SK-N-SH (cell line): ENCODE data around the gene JMJD4. TPM values are rescaled to one million over a fixed set of nuclear protein-coding genes. Genes with fewer than 3 reads are reported as not detected.

ENCODE experiments used
- CTCF ChIA-PET: fragments of 300-600, 350-600 bp; formaldehyde crosslinking; extraction: SDS; loops from one replicate; lab custom pipeline; 2021; lab: Yijun Ruan, JAX
- POLR2A ChIA-PET: fragments of 350-600 bp; sonication (Branson Sonifier 250); formaldehyde crosslinking; extraction: SDS; loops from one replicate; lab custom pipeline; 2020; ENCODE audit warnings: antibody characterized with exemption, inconsistent platforms; lab: Yijun Ruan, JAX
- DNase-seq: peaks from one replicate; pipeline ENCODE4 v3.0.0; 2012
- H2AFZ ChIP-seq: fragments of 200-600 bp; sonication (generic); 2 replicates; pipeline ENCODE4 v1.8.1; 2016; ENCODE audit warnings: antibody characterized with exemption, mild to moderate bottlenecking, low read depth
- H3F3A ChIP-seq: fragments of 200-600 bp; sonication (generic); replicated peaks from 2 replicates; pipeline ENCODE3; 2016; ENCODE audit warnings: antibody characterized with exemption, mild to moderate bottlenecking; ENCODE audit not compliant: insufficient read depth
- H3K27ac ChIP-seq, 2 experiments: fragments of 200-500 bp in 1 of 2; fragments of 200-600 bp in 1 of 2; sonication (Bioruptor generic) in 1 of 2; sonication (generic), shearing (Covaris generic) in 1 of 2; 2 replicates each; pipeline versions ENCODE4 v1.5.1 to v1.6.1; 2014 to 2016; ENCODE audit warnings: low read depth in 2 of 2, inconsistent platforms in 1 of 2, low read length in 1 of 2, mild to moderate bottlenecking in 1 of 2, mixed read lengths in 1 of 2
- H3K27me3 ChIP-seq: fragments of 200-600 bp; sonication (generic), shearing (Covaris generic); 2 replicates; pipeline ENCODE4 v1.6.1; 2016; ENCODE audit warnings: mixed run types; ENCODE audit not compliant: insufficient read depth
- H3K36me3 ChIP-seq, 2 experiments: fragments of 200-500 bp in 1 of 2; fragments of 200-600 bp in 1 of 2; sonication (Bioruptor generic) in 1 of 2; sonication (generic) in 1 of 2; replicated peaks in 1 of 2; 2 replicates each; pipeline versions ENCODE3 to v1.5.1; 2014 to 2016; ENCODE audit warnings: low read length in 1 of 2, mild to moderate bottlenecking in 1 of 2; ENCODE audit not compliant: insufficient read depth in 2 of 2, control insufficient read depth in 1 of 2
- H3K4me1 ChIP-seq, 2 experiments: fragments of 200-500 bp in 1 of 2; fragments of 200-600 bp in 1 of 2; sonication (Bioruptor generic) in 1 of 2; sonication (generic), shearing (Covaris generic) in 1 of 2; 2 replicates each; pipeline versions ENCODE4 v1.5.1 to v1.6.1; 2014 to 2016; ENCODE audit warnings: low read depth in 1 of 2, low read length in 1 of 2, mixed run types in 1 of 2; ENCODE audit not compliant: insufficient read depth in 2 of 2, control insufficient read depth in 1 of 2
- H3K4me2 ChIP-seq: fragments of 200-600 bp; sonication (generic), shearing (Covaris generic); 2 replicates; pipeline ENCODE4 v1.6.1; 2017; ENCODE audit warnings: mixed run types
- H3K4me3 ChIP-seq, 2 experiments: fragments of 200-500 bp in 1 of 2; fragments of 200-600 bp in 1 of 2; sonication (Bioruptor generic) in 1 of 2; sonication (generic), shearing (Covaris generic) in 1 of 2; 2 replicates each; pipeline versions ENCODE4 v1.5.1 to v1.8.1; 2014 to 2016; ENCODE audit warnings: low read depth in 2 of 2, inconsistent platforms in 1 of 2, low read length in 1 of 2, mild to moderate bottlenecking in 1 of 2, mixed read lengths in 1 of 2, moderate library complexity in 1 of 2
- H3K79me2 ChIP-seq: fragments of 200-600 bp; sonication (generic); 2 replicates; pipeline ENCODE4 v1.8.1; 2017; ENCODE audit warnings: mild to moderate bottlenecking; ENCODE audit not compliant: insufficient read depth
- H3K9ac ChIP-seq: fragments of 200-600 bp; sonication (generic); 2 replicates; pipeline ENCODE4 v1.6.1; 2017; ENCODE audit warnings: mixed run types
- H3K9me2 ChIP-seq: fragments of 200-600 bp; sonication (generic); 2 replicates; pipeline ENCODE4 v1.6.1; 2017; ENCODE audit warnings: mixed run types
- H3K9me3 ChIP-seq: fragments of 200-600 bp; sonication (generic); 2 replicates; pipeline ENCODE4 v1.6.1; 2017; ENCODE audit warnings: mixed run types, mild to moderate bottlenecking, moderate library complexity
- H4K20me1 ChIP-seq: fragments of 200-600 bp; sonication (generic); 2 replicates; pipeline ENCODE4 v1.6.1; 2017; ENCODE audit warnings: mild to moderate bottlenecking, mixed run types; ENCODE audit not compliant: insufficient read depth
- CHD2 ChIP-seq: fragments of 150-350 bp; IDR thresholded peaks from 2 replicates; pipeline ENCODE4 v1.6.1; 2018; ENCODE audit warnings: low read length; ENCODE audit not compliant: partially characterized antibody
- ELF1 ChIP-seq: IDR thresholded peaks from 2 replicates; pipeline ENCODE4 v1.4.0; 2012
- EZH2phosphoT487 ChIP-seq: fragments of 200-600 bp; sonication (generic); IDR thresholded peaks from 2 replicates; pipeline ENCODE4 v1.6.1; 2017; ENCODE audit warnings: low read depth, mixed run types, mild to moderate bottlenecking, antibody characterized with exemption, moderate library complexity, borderline replicate concordance
- FOXJ3 ChIP-seq: sonication (generic); formaldehyde crosslinking; IDR thresholded peaks from 2 replicates; pipeline ENCODE4 v1.5.1; 2020; ENCODE audit warnings: mild to moderate bottlenecking, missing genetic modification reagents
- FOXM1 ChIP-seq: IDR thresholded peaks from 2 replicates; pipeline ENCODE4 v1.4.0; 2012; ENCODE audit warnings: low read depth, mild to moderate bottlenecking
- GABPA ChIP-seq: IDR thresholded peaks from 2 replicates; pipeline ENCODE4 v1.4.0; 2012; ENCODE audit warnings: low read depth, mild to moderate bottlenecking
- IRF3 ChIP-seq: fragments of 150-350 bp; IDR thresholded peaks from 2 replicates; pipeline ENCODE4 v1.6.1; 2016; ENCODE audit warnings: mild to moderate bottlenecking, low read depth, low read length
- JUND ChIP-seq: IDR thresholded peaks from 2 replicates; pipeline ENCODE4 v1.4.0; 2012
- MXI1 ChIP-seq: IDR thresholded peaks from 2 replicates; pipeline ENCODE4 v1.6.1; 2012; ENCODE audit warnings: mild to moderate bottlenecking, low read depth, low read length, improper control_type of control experiment
- NFIC ChIP-seq: IDR thresholded peaks from 2 replicates; pipeline ENCODE4 v1.4.0; 2012; ENCODE audit warnings: borderline replicate concordance
- NRF1 ChIP-seq: IDR thresholded peaks from 2 replicates; pipeline ENCODE4 v1.6.1; 2012; ENCODE audit warnings: low read depth, mild to moderate bottlenecking, low read length
- PBX3 ChIP-seq: IDR thresholded peaks from 2 replicates; pipeline ENCODE4; 2012
- POLR2AphosphoS5 ChIP-seq: IDR thresholded peaks from 2 replicates; pipeline ENCODE4 v1.6.1; 2012; ENCODE audit warnings: low read depth, low read length
- RAD21 ChIP-seq: IDR thresholded peaks from 2 replicates; pipeline ENCODE4 v1.6.1; 2012; ENCODE audit warnings: mild to moderate bottlenecking, low read length
- REST ChIP-seq: IDR thresholded peaks from 2 replicates; pipeline ENCODE4 v1.6.1; 2012; ENCODE audit warnings: mild to moderate bottlenecking, low read depth, low read length, moderate library complexity
- RFX5 ChIP-seq: IDR thresholded peaks from 2 replicates; pipeline ENCODE4 v1.6.1; 2012; ENCODE audit warnings: mild to moderate bottlenecking, improper control_type of control experiment, low read length
- RXRA ChIP-seq: IDR thresholded peaks from 2 replicates; pipeline ENCODE4 v1.4.0; 2012; ENCODE audit warnings: low read depth, mild to moderate bottlenecking, borderline replicate concordance
- SMC3 ChIP-seq: IDR thresholded peaks from 2 replicates; pipeline ENCODE4 v1.6.1; 2012; ENCODE audit warnings: low read depth, low read length, improper control_type of control experiment
- TCF12 ChIP-seq: IDR thresholded peaks from 2 replicates; pipeline ENCODE4 v1.4.0; 2012
- USF2 ChIP-seq: fragments of 150-350 bp; IDR thresholded peaks from 2 replicates; pipeline ENCODE4 v1.6.1; 2017; ENCODE audit warnings: antibody characterized with exemption, low read length, low read depth, borderline replicate concordance
- YY1 ChIP-seq: IDR thresholded peaks from 2 replicates; pipeline ENCODE4 v1.4.0; 2012; ENCODE audit warnings: low read depth, mild to moderate bottlenecking
- WGBS: methylation state at CpG from one replicate; pipeline ENCODE4 v1.1.6; 2017; ENCODE audit warnings: low lambda C conversion rate; 5-methylcytosine and 5-hydroxymethylcytosine counted together
- polyA plus RNA-seq, 3 experiments: library from polyadenylated mRNA; depleted of rRNA; stranded (reverse); fragments of >200 nt; gene quantifications; 2 replicates each; pipeline ENCODE4 v1.2.3, GENCODE V29; 2012

The JMJD4 gene
- polyA plus RNA-seq, 1 of the 3 experiments (the other 2 are of a cell fraction), result 15.0 TPM

- no peaks in the 10 kb centered on the region for H3K27me3 ChIP-seq
- no peak overlapping the region for H3K9ac ChIP-seq
- no peak overlapping the region for H3K4me3 ChIP-seq
- H3K4me2 ChIP-seq, result no peak overlapping the region
- no peaks in the 10 kb centered on the region for H3K9me2 ChIP-seq
- H3K9me3 ChIP-seq, result no peaks in the 10 kb centered on the region
- DNase-seq, result no peak
- H4K20me1 ChIP-seq, result peaks cover 19% of the 10 kb centered on the region
- H3K36me3 ChIP-seq, result peaks cover 20 to 55% of the 10 kb centered on the region in 2 experiments
- TF ChIP-seq NFIC (no peak), RFX5 (no peak), USF2 (no peak)
- TF ChIP-seq, all 33 proteins: peak for 0
- Histone ChIP-seq H3F3A (peaks cover 9% of the 10 kb centered on the region), H3K79me2 (peaks cover 26% of the 10 kb centered on the region), H3K4me1 (peaks cover 11 to 12% of the 10 kb centered on the region in 2 experiments; a peak in 3 of 4 replicates), H3K27ac (no peak overlapping the region; a peak in 1 of 4 replicates), H2AFZ (no peak overlapping the region)
- POLR2A ChIA-PET, result no interaction called here
- CTCF ChIA-PET, result no interaction called here
- WGBS, result 91% methylated on average over 9 of the region's 13 CpGs
Observed at GRCh38 chr1:227756172-227756959, 21.3 kb upstream of the JMJD4 start.

GRCh38 chr1:227754958-227755357, 19.9 kb upstream of the JMJD4 start:
- ChIA-PET CTCF (interaction anchor here (0.6 to 1.2 kb wide), 3 partner anchors 25 to 192 kb away, joined by 3 to 4 read pairs (median 3); no protein-coding TSS in a partner anchor), POLR2A (no interaction called here)
- Histone ChIP-seq H3K9me2 (no peaks in the 10 kb centered on the region), H4K20me1 (peaks cover 15% of the 10 kb centered on the region), H2AFZ (no peak overlapping the region), H3K27me3 (no peaks in the 10 kb centered on the region), H3K36me3 (peaks cover 13 to 48% of the 10 kb centered on the region in 2 experiments), H3F3A (peaks cover 5% of the 10 kb centered on the region), H3K79me2 (peaks cover 25% of the 10 kb centered on the region), H3K9me3 (no peaks in the 10 kb centered on the region), H3K4me2 (no peak overlapping the region), H3K9ac (no peak overlapping the region), H3K4me1 (peaks cover 10% of the 10 kb centered on the region in 2 experiments; a peak in 3 of 4 replicates), H3K4me3 (no peak overlapping the region), H3K27ac (no peak overlapping the region)
- DNase-seq, result no peak
- TF ChIP-seq CHD2, result no peak
- TF ChIP-seq NFIC, result no peak
- TF ChIP-seq NRF1, result no peak
- TF ChIP-seq RXRA, result no peak
- no peak for TF ChIP-seq YY1
- no peak for TF ChIP-seq POLR2AphosphoS5
- TF ChIP-seq IRF3, result no peak
- TF ChIP-seq SMC3, result no peak
- no peak for TF ChIP-seq TCF12
- TF ChIP-seq FOXJ3 (CRISPR knock-in tag), result no peak
- TF ChIP-seq RAD21, result no peak
- TF ChIP-seq RFX5, result no peak
- no peak for TF ChIP-seq REST
- TF ChIP-seq FOXM1, result no peak
- TF ChIP-seq ELF1, result no peak
- TF ChIP-seq GABPA, result no peak
- TF ChIP-seq EZH2phosphoT487, result no peak
- no peak for TF ChIP-seq JUND
- no peak for TF ChIP-seq PBX3
- TF ChIP-seq MXI1, result no peak
- 94% methylated on average over 4 of the region's 4 CpGs for WGBS
